ENCODE results near the gene STRA6.

STRA6 gene

DNA sequence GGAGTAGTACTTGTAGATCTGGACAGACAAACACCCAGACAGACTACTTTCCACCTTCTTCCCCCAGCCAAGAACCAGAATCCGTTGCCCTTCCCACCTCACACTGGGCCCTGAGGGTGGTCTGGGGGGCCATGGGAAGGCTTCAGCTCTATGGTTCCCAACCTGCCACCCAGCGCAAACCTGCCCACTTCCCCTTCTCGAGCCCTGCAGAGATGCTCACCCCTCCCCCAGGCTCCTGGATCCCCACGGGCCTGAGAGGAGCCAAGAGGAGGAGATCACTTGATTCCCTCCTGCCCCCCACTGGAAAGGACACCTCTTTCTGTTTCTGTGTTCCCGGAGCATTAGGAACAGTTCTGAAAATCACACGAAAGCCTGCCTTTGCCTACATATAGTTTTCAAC lies 8.7 kb downstream of the STRA6 start:
- TF ChIP-seq, protein P1, sequence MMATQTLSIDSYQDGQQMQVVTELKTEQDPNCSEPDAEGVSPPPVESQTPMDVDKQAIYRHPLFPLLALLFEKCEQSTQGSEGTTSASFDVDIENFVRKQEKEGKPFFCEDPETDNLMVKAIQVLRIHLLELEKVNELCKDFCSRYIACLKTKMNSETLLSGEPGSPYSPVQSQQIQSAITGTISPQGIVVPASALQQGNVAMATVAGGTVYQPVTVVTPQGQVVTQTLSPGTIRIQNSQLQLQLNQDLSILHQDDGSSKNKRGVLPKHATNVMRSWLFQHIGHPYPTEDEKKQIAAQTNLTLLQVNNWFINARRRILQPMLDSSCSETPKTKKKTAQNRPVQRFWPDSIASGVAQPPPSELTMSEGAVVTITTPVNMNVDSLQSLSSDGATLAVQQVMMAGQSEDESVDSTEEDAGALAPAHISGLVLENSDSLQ (IDR thresholded peaks at IDR 0.05): no peak
- TF ChIP-seq FOXK2 (IDR thresholded peaks at IDR 0.05): no peak
- TF ChIP-seq FOXM1 (IDR thresholded peaks at IDR 0.05; ENCODE audit: borderline replicate concordance): no peak
- TF ChIP-seq ARNT (IDR thresholded peaks at IDR 0.05): no peak
- CTCF ChIA-PET: interaction anchor here (1.4 kb wide), 1 partner anchor 114 kb away, joined by 3 read pairs; no protein-coding TSS in a partner anchor
- DNase-seq (ENCODE audit: extremely low spot score): no peak
- POLR2A ChIA-PET: interaction anchor here (2.0 kb wide), 1 partner anchor 9 kb away, joined by 8 read pairs; the partner anchor contains the start of gene STRA6

DNA sequence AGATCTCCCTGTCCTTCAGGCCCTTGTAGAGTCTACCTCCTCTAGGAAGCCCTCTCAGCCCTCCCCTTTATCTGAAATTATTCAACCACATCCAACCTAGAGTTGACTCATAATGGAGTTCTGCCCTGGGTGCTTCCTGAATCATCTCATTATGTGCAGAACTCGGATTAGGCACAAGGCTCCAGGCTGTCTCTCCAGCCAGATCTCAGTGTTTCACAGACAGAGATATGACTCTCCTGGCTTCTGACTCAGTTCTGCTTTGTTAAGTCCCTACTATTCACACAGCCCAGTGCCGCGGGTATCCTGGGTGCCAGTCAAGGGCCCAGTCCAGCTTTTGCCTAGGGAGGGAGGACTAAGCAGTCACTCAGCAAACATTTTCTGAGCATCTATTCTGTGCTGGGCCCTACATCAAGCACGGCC lies 9.3 kb downstream of the STRA6 start:
- ChIA-PET POLR2A (interaction anchor here (2.0 kb wide), 1 partner anchor 9 kb away, joined by 8 read pairs; the partner anchor contains the start of gene STRA6), CTCF (no interaction called here)
- TF ChIP-seq BHLHE40 (IDR thresholded peaks at IDR 0.05; ENCODE audit: borderline replicate concordance) (no peak), NFRKB (IDR thresholded peaks at IDR 0.05) (no peak), HDGF (IDR thresholded peaks at IDR 0.05; ENCODE audit: borderline replicate concordance) (no peak), L3MBTL2 (conservative IDR thresholded peaks at IDR 0.05) (no peak), ZNF384 (IDR thresholded peaks at IDR 0.05) (no peak), ELF4 (IDR thresholded peaks at IDR 0.05) (no peak), ARNT (IDR thresholded peaks at IDR 0.05) (no peak), FOXA1 (IDR thresholded peaks at IDR 0.05) (no peak), SP1 (IDR thresholded peaks at IDR 0.05) (no peak), LEF1 (IDR thresholded peaks at IDR 0.05; ENCODE audit: borderline replicate concordance) (no peak), SUZ12 (IDR thresholded peaks at IDR 0.05) (no peak), TARDBP (IDR thresholded peaks at IDR 0.05) (no peak), FOXM1 (IDR thresholded peaks at IDR 0.05; ENCODE audit: borderline replicate concordance) (no peak), FOXK2 (IDR thresholded peaks at IDR 0.05) (no peak), CTBP1 (IDR thresholded peaks at IDR 0.05; ENCODE audit: borderline replicate concordance) (no peak)
- TF ChIP-seq, protein P1 (IDR thresholded peaks at IDR 0.05): no peak
- DNase-seq (ENCODE audit: extremely low spot score): no peak

DNA sequence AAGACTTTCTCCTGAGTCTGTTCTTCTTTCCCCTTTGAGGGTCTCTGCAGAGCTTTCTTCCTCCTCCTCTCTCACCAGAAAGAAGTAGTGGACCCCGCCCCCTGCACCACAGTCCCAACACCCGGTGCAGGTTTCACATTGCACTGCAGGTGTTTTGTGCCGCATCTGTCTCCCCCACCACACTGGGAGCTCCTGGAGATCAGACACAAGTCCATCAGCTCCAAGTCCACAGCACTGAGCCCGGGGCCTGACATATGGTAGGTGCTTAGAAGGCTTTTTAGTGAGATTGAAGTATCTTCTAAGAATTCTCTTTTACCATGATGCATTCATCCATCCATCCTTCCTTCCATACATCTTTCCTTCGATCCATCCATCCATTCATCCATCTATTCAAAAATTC lies 9.8 kb downstream of the STRA6 start:
- POLR2A ChIA-PET: interaction anchor here (2.0 kb wide), 1 partner anchor 10 kb away, joined by 8 read pairs; the partner anchor contains the start of gene STRA6
- CTCF ChIA-PET: no interaction called here
- no peak for TF ChIP-seq SUZ12 (IDR thresholded peaks at IDR 0.05)
- TF ChIP-seq, protein P1 (IDR thresholded peaks at IDR 0.05): no peak
- no peak for TF ChIP-seq L3MBTL2 (conservative IDR thresholded peaks at IDR 0.05)
- DNase-seq (ENCODE audit: extremely low spot score): no peak

DNA sequence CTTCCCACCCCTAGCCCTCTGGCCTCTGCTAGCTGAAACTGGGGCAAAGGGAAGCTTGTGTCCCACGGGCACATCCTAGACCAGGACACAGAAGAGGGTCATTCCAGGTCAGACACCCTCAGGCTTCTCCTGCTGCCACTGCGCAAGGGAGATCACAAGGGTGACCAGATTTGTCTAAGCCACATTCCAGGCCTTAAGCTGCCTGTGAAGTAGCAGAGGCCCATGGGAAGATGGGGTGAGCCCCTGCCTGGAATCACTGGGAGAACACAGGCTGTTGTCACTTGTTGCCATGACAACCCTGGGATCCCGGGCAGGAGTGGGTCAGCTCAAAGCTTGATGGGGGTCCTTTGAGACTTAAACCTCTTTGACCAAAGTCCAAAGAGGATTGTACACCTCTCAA lies 10.8 kb downstream of the STRA6 start:
- CTCF ChIA-PET: no interaction called here
- no peak for TF ChIP-seq HDGF (IDR thresholded peaks at IDR 0.05; ENCODE audit: borderline replicate concordance)
- TF ChIP-seq LEF1 (IDR thresholded peaks at IDR 0.05; ENCODE audit: borderline replicate concordance): no peak
- TF ChIP-seq NFRKB (IDR thresholded peaks at IDR 0.05): no peak
- TF ChIP-seq SP1 (IDR thresholded peaks at IDR 0.05): no peak
- no peak for TF ChIP-seq FOXK2 (IDR thresholded peaks at IDR 0.05)
- POLR2A ChIA-PET: interaction anchor here (1.2 kb wide), 1 partner anchor 9 kb away, joined by 5 read pairs; no protein-coding TSS in a partner anchor
- no peak for DNase-seq (ENCODE audit: extremely low spot score)

DNA sequence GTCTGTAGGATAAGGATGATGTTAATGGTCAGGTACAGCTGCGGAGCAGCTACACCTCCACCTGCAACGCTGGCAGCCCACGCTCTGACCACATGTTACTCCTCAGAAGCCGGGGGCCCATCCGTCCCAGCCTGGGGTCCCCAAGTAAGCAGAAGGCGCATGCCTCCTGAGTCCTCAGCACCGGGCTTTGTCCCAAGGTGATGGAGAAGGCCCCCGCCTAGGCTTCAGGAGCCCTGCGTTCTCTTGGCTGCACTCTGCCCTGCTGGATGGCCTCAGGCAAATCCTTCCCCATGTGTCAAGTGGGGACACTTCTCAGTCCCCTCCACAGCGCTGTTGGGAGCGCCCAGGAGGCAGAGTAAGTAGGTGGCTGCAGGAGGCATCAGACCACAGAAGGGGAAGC lies 14.4 kb downstream of the STRA6 start:
- ChIA-PET POLR2A (interaction anchor here (1.9 kb wide), 1 partner anchor 15 kb away, joined by 8 read pairs; the partner anchor contains the start of gene STRA6), CTCF (interaction anchor here (0.5 to 1.6 kb wide), 3 partner anchors 11 to 43 kb away, joined by 3 to 4 read pairs (median 3); no protein-coding TSS in a partner anchor)
- no peak for DNase-seq (ENCODE audit: extremely low spot score)
- no peak for TF ChIP-seq FOXK2 (IDR thresholded peaks at IDR 0.05)
- no peak for TF ChIP-seq ARNT (IDR thresholded peaks at IDR 0.05)
- no peak for TF ChIP-seq ZNF384 (IDR thresholded peaks at IDR 0.05)

DNA sequence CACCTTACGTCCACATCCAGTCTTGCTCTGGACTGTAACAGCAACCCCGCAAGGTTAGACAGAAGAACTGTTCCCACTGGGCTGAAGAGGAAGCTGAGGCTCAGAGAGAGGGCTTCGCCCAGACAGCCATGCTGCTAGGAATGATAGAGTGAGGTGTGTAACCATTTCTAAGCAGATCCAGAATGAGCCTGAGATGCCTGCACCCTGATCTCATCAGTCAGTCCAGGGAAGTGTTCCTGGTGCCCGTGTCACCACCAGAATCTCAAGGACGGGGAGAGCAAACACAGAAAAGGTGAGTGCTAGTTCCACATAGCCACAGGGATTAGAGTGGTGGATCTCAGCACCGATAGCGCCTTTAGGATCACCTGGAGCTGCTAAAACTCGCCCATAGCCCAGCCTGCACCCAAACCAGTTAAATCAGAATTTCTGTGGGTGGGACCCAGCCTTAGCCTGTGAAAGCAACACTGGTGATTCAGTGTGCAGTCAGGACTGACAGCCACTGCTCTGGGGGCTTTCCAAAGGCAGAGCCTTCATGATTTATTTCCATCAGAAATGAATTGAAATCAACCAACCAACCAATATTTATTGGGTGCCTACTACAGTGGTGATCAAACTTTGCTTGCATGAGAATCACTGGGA lies 16.8 kb downstream of the STRA6 start:
- TF ChIP-seq BHLHE40 (IDR thresholded peaks at IDR 0.05; ENCODE audit: borderline replicate concordance) (no peak), HDGF (IDR thresholded peaks at IDR 0.05; ENCODE audit: borderline replicate concordance) (no peak), ZNF384 (IDR thresholded peaks at IDR 0.05) (no peak), SP1 (IDR thresholded peaks at IDR 0.05) (no peak), NFRKB (IDR thresholded peaks at IDR 0.05) (no peak), FOXA1 (IDR thresholded peaks at IDR 0.05) (no peak), LEF1 (IDR thresholded peaks at IDR 0.05; ENCODE audit: borderline replicate concordance) (no peak), L3MBTL2 (conservative IDR thresholded peaks at IDR 0.05) (no peak), SUZ12 (IDR thresholded peaks at IDR 0.05) (no peak), FOXM1 (IDR thresholded peaks at IDR 0.05; ENCODE audit: borderline replicate concordance) (no peak), FOXK2 (IDR thresholded peaks at IDR 0.05) (no peak), ARNT (IDR thresholded peaks at IDR 0.05) (no peak), CTBP1 (IDR thresholded peaks at IDR 0.05; ENCODE audit: borderline replicate concordance) (no peak), TARDBP (IDR thresholded peaks at IDR 0.05) (no peak), ELF4 (IDR thresholded peaks at IDR 0.05) (no peak)
- TF ChIP-seq, protein P1 (IDR thresholded peaks at IDR 0.05): no peak
- CTCF ChIA-PET: interaction anchor here (1.7 kb wide), 1 partner anchor 11 kb away, joined by 5 read pairs; no protein-coding TSS in a partner anchor
- DNase-seq (ENCODE audit: extremely low spot score): no peak

More for the DNA sequence above, 16.8 kb downstream of the STRA6 start:
- POLR2A ChIA-PET: no interaction called here
